GM10248 (cell line): Measurements from ENCODE around the gene DLL4.

Source experiments
- CTCF ChIA-PET: fragments of 300-600 bp; sonication (Branson Sonifier 250); formaldehyde crosslinking; extraction: SDS; loops from one replicate; lab custom pipeline; 2021; ENCODE audit warnings: antibody characterized with exemption; lab: Yijun Ruan, JAX
- POLR2A ChIA-PET: fragments of 350-650 bp; sonication (Branson Sonifier 250); formaldehyde crosslinking; extraction: SDS; loops from one replicate; lab custom pipeline; 2020; ENCODE audit warnings: antibody characterized with exemption; lab: Yijun Ruan, JAX
- DNase-seq: peaks from one replicate; pipeline ENCODE4 v3.0.0; 2012; ENCODE audit errors: extremely low spot score
- TF ChIP-seq, protein P1 (sequence below): IDR thresholded peaks from 2 replicates; pipeline ENCODE4 v1.5.1; 2012; ENCODE audit warnings: mild to moderate bottlenecking, low read depth; ENCODE audit errors: extremely low read depth, missing control alignments, control extremely low read depth

Gene DLL4

DNA sequence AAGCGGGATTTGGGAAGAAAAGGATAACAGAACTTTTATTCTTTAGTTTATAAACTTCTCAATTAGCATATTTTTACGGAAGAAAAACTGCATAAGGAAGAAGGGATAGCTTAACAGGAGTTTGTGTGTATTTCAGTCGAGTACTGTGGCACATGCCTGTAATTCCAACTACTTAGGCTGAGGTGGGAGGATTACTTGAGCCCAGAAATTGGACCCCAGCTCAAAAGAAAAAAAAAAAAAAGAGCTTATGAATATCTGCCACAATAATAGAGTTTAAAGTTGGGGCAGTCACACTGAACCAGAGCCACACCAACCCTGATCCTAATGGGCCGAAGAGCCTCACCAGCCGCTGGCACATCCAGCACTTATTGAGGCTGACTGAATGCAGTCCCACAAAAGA lies 55.3 kb downstream of the DLL4 start:
- ChIA-PET POLR2A (no interaction called here), CTCF (interaction anchor here (2.2 to 3.5 kb wide), 2 partner anchors 17 to 43 kb away, joined by 6 to 11 read pairs; no protein-coding TSS in a partner anchor)
- no peak for DNase-seq
- TF ChIP-seq, protein P1, sequence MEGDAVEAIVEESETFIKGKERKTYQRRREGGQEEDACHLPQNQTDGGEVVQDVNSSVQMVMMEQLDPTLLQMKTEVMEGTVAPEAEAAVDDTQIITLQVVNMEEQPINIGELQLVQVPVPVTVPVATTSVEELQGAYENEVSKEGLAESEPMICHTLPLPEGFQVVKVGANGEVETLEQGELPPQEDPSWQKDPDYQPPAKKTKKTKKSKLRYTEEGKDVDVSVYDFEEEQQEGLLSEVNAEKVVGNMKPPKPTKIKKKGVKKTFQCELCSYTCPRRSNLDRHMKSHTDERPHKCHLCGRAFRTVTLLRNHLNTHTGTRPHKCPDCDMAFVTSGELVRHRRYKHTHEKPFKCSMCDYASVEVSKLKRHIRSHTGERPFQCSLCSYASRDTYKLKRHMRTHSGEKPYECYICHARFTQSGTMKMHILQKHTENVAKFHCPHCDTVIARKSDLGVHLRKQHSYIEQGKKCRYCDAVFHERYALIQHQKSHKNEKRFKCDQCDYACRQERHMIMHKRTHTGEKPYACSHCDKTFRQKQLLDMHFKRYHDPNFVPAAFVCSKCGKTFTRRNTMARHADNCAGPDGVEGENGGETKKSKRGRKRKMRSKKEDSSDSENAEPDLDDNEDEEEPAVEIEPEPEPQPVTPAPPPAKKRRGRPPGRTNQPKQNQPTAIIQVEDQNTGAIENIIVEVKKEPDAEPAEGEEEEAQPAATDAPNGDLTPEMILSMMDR = no peak

DNA sequence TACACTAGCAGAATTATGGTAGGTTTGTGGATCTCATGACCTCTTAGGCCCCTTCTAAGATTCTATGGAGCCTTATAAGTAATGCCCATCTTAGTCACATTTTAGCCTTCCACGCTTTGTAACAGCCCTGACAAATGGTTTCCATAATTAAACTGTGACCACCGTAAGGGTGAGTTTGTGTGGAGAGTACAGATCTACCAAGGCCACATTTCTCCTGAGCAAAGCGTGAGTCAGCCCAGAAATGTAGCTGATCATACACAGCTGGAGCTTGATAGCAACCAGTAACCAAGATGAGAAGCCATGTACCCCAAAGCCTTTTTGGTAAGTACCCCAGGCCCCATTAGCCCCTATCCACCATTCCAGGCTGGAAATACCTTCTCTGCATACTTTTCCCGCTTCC lies 55.8 kb downstream of the DLL4 start:
- DNase-seq = no peak
- ChIA-PET CTCF (interaction anchor here (1.4 to 3.5 kb wide), 2 partner anchors 9 to 43 kb away, joined by 5 to 11 read pairs; no protein-coding TSS in a partner anchor), POLR2A (no interaction called here)
- TF ChIP-seq, protein P1 = no peak

DNA sequence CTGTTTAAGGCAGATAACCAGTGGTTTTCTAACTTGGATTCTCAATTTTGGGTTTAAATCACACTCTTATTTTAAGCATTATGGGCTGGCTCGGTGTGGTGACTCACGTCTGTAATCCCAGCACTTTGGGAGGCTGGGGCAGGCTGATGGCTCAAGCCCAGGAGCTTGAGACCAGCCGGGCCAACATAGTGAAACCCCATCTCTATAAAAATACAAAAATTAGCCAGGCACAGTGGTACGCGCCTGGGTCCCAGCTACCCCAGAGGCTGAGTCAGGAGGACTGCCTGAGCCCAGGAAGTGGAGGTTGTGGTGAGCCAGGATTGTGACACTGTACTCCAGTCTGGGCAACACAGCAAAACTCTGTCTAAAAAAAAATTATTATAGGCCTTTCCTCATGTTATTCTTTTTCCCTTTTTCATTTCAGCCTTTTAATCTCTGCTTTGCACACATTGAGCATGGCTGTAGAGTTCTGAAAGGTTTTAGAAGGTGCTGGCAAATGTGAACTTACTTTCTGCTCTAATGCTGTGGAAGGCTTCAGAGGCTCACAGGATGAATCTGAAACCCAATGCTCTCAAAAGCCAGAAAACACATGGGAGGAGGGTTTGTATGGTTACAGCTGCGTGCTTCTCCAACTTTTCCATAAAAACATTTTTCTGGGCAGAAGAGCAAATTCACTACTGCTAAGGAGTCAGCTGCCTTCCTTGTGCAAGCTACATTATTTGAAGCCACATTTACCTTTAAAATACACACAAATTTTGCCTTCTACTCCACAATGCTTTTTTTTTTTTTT lies 56.6 kb downstream of the DLL4 start:
- DNase-seq = no peak
- TF ChIP-seq, protein P1 = no peak
- ChIA-PET CTCF (interaction anchor here (1.4 kb wide), 1 partner anchor 10 kb away, joined by 5 read pairs; no protein-coding TSS in a partner anchor), POLR2A (no interaction called here)

DNA sequence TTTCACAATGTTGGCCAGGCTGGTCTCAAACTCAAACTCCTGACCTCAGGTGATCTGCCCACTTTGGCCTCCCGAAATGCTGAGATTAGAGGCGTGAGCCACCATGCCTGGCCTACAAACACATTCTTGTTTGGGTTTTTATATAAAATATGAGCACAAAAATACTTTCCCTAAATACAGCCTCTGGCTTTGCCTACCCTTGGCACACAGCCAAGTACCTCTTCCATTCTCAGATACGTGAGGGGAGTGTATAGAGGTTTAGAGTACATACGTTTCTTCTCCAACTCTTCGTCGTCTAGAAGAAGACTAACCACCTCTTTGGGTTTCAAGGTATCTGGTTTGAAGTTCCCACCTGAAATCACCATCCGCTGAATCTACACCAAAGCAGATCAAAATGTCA lies 57.7 kb downstream of the DLL4 start:
- ChIA-PET POLR2A (no interaction called here), CTCF (no interaction called here)
- TF ChIP-seq, protein P1 = no peak
- DNase-seq = no peak

DNA sequence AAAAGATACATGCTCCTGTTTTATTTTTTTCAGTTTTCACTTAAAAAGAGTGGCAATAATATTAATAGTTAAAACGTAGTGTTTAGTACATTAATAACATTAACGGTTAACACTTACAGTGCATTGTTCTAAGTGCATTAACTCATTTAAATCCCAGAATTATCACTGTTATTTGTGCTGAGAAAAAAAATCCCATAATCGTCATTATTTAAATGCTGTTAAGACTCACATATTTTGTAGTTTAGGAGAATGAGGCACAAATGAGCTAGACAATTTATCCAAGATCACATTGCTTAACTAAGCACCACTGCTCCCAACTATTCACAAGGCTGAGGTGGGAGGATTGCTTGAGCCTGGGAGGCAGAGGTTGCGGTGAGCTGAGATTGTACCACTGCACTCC lies 59.0 kb downstream of the DLL4 start:
- DNase-seq = no peak
- CTCF ChIA-PET = interaction anchor here (1.0 to 2.8 kb wide), 5 partner anchors 26 to 83 kb away, joined by 3 to 10 read pairs (median 3); no protein-coding TSS in a partner anchor
- POLR2A ChIA-PET = no interaction called here
- TF ChIP-seq, protein P1 = no peak
